HG02588 (cell line): ENCODE data around the gene GTF2H3.
A peak's percentile ranks its signal among the peaks of the same experiment; 100 is the strongest.
"Not testable (repeated sequence)": the region's sequence is repeated elsewhere in the genome, so short reads cannot be mapped to it uniquely, and the experiment has no call there.

Experiments used
- ATAC-seq: cut with Tn5 transposase; IDR thresholded peaks from one replicate; pipeline ENCODE4 v1.9.1; 2021; ENCODE audit warnings: mild to moderate bottlenecking, moderate library complexity; ENCODE audit not compliant: unreplicated experiment

The GTF2H3 gene

DNA sequence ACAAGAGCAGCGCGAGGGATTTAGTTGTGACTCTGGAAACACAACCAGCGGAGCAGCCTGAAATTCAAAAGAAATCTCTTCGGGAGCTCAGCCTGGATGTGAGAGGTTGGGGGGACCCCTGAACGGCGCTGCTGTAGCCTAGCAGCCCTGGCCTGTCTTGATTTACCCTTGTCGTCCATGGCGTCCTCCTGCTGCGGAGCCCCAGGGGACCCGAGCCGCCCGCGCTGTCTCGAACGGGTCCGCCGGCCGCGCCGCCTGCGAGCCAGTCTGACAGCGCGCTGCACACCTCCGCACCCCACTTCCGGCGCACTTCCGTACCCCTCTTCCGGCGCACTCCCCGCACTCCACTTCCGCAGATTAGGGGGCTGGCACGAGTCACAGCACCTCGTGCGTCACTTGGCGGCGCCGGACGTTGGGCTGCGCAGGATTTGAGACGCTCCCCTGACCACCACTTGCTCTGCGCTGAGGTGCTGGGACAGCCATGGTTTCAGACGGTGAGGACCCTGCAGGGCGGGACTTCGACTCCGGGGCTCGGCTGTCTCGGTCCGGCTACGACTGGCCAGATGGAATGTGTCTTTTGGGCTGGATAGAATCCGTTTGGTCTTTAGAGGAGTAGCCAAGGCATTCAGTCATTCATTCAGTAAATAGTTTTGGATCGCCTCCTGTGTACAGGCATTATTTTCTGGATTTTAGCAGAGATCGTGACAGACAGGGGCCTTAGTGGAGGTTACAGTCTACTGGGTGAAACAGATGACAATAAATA is at the start of gene GTF2H3, which contains the start of gene EIF2B1:
Gene GTF2H3, plus strand, starts transcription at position 451 of the 763 bp plus-strand sequence. Its CDS starts 31 bp downstream, at position 482.
Gene EIF2B1, minus strand, starts transcription at position 308 of the 763 bp plus-strand sequence. Its CDS starts 129 bp downstream, at position 179.
- peak; percentile 90 for ATAC-seq

DNA sequence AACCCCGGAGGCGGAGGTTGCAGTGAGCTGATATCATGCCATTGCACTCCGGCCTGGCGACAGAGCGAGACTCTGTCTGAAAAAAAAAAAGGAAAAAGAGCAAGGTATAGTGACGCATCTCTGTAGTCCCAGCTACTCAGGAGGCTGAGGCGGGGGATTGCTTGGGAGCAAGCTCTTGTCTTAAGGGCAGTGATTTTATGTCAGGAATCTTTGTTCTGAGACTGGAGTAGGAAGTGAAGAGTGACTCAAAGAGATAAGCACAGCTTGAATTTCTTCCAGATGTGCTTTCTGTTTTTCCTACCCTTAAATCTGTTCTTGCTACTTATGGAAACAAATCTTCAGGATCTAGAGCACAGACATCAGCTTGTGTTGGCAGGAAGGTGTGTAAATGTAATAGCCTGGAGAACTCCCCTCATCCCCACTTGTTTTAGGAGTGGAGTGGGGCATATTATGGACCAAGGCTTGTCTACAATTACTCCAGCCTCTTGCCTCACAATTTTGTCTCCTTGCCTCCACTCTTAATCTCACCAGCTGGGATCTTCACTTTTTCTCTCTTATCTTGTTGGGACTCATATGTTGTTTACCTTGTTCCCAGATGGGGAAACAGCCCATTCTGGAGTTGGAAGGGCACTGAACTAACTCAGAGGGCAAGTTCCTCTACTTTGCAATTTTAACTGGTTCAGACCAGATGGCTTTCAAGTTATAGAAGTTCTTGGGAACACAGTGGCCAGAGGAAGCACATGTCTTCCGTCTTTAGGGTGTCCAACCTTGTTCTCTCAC is 41.7 kb upstream of the GTF2H3 start:
- ATAC-seq: no peak

DNA sequence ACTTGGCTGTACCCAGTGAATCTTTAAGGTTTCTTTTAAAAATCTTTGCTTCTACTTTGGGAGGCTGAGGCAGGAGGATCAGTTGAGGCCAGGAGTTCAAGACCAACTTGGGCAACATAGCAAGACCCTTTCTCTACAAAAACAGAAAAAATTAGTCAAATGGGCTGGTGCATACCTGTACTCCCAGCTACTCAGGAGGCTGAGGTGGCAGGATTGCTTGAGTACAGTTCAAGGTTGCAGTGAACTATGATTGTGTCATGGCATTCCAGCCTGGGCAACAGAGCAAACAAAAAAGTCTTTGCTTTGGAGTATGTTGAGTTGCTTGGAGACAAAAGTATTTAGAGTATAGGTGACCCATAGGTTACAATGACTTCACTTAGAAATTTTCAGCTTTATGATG is 37.9 kb upstream of the GTF2H3 start:
- no peak for ATAC-seq

DNA sequence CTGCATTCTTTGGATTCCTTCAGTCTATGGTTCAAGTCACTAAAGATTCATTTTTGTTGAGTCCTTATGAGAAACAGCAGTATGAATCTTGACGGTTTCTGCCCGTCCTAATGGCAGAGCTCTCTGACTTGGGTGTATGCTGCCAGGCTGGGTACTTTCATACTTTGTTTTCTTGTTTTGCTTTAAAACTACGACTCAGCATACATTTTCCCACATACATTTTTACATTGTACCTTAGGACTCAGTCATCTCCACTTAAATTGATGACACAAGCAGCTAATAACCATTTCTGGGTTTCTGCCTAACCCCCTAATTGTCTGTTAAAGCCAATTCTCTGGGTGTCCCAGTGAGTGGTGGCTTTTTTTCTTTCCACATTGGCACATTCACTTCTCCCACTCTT is 36.5 kb upstream of the GTF2H3 start:
- ATAC-seq: no peak

DNA sequence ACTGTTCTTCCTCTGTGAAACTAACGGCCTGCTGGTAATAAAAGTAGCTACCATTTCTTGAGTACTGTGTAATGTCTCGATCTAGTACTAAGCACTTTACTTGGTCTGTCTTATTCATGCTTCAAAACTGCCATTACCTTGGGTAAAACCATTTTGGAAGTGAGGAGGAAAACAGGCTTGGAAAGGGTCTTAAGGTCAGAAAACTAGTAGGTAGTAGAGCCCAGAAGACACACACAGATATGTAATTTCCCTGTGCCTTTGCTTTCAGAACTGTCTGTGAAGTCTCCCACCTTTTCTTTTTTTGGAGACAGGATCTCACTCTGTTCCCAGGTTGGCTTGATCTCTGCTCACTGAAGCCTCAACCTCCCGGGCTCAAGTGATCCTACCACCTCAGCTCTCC is 35.1 kb upstream of the GTF2H3 start:
- ATAC-seq: no peak

DNA sequence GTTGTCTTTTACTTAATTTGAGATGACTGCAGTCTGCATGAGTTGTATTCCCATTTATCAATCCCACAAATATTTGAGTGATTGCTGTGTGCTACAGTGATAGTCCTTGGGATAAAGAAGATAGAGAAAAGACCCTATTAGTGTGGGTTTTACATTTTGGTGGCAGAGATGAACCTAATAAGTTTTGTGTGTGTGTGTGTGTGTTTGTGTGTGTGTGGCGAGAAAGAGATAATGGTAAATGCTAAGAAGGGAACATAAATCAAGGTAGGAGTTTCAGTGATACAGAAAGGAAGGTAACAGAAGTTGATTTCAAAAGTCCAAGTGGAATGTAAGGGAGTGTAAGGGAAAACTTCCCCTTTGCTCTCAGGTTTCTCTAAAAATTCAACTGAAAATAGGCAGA is 34.3 kb upstream of the GTF2H3 start:
- no peak for ATAC-seq

DNA sequence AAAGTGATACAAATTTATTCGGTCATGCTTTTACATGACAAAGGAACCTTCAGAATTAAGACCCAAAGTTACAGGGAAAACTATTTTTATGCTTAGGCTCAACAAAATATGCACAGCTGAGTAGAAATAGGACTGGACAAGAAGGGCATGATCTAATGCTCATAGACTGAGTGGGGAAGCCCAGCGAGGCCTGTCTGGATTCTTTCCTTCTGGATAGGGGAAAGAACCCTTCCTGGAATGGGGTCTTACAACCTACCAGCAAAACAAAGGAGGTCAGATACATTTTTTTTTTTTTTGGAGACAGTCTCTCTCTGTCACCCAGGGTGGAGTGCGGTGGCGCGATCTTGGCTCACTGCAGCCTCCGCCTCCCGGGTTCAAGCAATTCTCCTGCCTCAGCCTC is 33.9 kb upstream of the GTF2H3 start:
- no peak for ATAC-seq

DNA sequence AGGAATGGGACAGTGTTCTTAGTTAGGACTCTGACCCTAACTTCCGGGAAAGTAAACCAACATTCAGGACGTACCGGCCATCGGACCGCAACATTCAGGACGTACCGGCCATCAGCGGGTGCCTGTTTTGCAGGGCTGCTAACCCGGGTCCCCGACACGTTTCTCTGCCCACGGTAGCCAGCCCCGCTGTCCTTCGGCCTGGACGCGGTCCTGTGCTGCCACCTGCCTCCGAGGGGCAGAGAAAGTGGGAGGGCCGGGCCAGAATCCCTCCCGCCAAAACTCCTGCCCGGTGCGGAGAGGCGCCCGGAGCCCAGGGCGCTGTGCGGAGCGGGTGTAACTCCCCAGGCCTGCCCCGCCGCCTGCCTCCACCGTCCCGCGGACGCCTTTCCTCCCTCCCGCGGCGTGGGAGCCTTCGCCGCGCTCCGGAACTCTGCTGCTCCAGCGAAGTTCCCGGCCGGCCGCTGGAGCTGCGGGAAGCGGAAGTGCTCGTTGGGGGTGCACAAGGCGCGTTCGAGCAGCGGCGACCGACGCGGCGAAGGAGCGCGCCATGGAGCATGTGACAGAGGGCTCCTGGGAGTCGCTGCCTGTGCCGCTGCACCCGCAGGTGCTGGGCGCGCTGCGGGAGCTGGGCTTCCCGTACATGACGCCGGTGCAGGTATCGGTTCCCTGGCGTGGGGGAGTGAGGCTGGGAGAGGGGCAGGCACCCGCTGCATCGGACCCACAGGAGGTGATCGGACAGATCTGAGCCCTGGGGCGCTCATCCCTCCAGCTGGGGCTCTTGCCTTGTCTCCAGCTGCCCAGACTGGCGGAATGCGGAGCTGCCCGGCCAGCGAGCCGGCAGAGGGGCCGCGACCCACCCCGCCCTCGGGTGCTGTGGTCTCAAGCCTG is 31.8 kb upstream of the GTF2H3 start, which contains the start of gene DDX55:
Gene DDX55, plus strand, starts transcription at position 498 of the 888 bp plus-strand sequence. Its CDS starts 50 bp downstream, at position 548.
- peak; percentile 88 for ATAC-seq

DNA sequence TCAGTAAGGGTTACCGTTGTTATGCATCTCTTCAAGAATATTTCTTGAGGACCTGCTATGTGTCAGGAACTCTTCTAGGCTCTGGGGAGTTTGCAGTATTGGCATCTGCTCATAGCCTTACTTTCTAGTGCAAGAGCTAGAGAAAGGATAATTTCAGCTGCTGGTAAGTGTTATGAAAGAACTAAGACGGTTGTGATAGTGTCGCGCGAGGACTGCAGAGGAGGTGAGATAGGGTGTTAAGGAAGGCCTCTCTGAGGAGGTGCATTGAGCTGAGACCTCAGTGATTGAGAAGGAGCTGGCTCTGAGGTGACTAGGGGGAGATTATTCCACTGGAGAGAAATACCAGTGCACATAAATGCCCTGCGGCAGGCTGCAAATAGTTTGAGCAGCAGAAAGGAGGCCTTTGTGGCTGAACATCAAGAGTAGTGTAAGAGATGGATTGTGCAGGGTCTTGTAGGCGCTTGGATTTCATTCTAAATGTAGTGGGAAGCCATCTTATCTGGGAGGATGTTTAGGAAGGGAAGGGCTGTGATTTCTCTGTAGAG is 30.9 kb upstream of the GTF2H3 start:
- ATAC-seq: no peak

DNA sequence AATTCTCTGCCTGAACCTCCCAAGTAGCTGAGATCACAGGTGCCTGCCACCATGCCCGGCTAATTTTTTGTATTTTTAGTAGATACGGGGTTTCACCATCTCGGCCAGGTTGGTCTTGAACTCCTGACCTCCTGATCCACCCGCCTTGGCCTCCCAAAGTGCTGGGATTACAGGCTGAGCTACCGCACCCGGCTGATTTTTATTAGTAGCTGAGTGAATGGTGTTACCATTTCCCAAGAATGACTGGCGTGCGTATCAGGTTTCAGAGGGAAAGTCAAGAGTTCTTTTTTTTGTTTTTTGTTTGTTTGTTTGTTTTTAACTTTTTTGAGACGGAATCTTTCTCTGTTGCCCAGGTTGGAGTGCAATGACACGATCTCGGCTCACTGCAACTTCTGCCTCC is 30.1 kb upstream of the GTF2H3 start:
- not testable (repeated sequence) for ATAC-seq

DNA sequence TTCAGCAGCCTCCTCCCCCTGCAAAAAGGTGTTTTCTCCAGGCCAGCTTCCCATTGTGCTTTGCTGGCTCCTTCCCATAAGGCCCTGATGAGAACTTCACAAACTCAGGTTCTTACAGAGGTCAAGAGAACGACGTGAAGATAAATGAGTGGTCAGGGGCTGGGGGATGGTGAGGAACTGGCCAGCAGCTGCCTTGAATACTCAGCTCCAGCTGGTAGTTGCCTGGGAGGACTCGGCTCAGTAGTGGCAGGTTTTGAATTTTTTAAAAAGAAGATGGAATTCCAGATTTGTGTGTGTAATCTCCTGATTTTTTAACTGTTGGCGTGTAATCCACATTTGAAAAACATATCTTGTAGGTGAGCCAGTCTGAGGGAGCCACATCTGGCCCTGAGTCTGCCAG is 25.9 kb upstream of the GTF2H3 start:
- ATAC-seq: no peak

DNA sequence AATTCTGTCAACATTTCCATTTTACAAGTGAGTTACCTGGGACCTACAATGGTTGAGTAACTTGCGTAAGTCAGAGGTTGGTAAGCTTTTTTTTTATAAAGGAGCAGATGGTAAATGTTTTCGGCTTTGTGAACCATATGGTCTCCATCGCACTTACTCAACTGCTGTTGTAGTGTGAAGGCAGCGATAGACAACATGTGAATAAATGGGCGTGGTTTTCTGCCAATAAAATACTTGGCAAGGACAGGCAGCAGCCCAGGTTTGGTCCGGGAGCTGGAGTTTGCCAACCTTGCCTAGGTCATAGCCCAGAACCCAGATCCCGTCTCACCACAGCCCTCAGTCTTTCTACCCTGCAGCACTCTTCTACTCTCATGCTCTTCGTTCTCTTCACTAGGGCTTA is 25.4 kb upstream of the GTF2H3 start:
- no peak for ATAC-seq

DNA sequence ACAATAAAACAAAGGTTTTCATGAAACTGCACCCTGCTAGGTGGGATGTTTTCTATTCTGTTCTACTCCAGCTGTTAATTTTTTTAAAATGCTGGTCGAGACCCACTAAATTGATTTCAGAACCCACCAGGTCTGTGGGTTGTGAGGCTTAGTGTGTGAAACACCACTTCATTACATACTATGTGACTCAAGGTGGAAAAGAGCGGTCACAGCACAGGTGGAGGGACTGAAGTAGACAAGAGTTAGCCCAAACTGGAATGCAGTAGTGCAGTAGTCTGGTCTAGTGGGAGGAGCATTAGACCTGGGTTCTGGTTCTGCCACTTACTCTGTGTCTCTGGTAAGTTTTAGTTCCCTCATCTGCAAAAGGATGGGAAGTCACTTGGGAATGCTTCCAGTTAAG is 19.5 kb upstream of the GTF2H3 start:
- no peak for ATAC-seq

DNA sequence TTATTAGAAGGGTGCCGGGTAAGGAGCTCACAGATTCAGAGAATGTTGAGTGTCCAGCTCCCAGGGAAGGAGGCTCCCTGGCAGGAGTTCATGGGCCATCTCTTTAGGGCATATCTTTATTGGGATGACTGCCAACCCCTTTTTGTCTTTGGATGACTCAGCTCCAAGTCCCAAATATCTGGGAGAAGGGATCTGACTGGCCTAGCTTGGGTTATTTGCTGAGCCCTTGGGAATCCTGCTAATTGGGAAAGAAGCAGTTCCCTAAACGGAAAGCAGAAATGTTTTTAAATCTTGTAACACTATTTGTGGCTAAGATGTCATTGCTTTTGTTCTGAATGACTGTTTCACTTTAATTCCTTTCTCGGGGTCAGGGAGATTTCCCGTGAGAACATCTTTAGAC is 19.1 kb upstream of the GTF2H3 start:
- no peak for ATAC-seq

DNA sequence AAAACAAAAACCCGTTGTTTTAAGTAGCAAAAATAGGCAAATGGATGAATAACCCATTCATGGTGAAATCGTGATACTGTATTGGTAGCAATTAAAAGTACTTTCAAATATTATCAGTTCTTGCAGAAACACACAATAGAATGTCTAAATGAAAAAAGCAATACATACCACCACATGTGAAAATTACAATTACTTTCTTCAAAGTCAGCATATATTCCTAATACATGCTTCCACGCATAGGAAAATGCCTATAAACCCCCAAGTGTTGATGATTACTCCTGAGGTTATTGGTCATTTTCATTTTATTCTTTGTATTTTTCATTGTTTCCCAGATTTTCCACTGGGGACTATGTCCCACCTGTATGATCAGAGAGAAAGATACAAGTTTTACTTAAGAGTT is 16.5 kb upstream of the GTF2H3 start:
- no peak for ATAC-seq

DNA sequence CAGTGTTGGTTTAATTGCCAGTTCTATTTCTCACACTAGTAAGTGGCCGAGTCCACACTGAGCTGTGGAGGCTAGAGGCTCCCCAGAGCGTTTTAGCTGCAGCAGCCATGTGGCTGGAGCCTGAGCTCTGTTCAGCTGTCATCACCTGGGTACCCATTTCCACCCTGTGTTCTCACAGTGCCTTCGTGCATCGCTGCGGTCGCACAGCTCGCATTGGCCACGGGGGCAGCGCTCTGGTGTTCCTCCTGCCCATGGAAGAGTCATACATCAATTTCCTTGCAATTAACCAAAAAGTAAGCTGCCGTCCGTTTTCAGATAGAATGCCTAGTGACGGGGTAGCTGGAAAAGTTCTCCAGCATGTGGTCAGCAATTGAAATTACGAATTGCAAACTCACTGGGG is 16.0 kb upstream of the GTF2H3 start:
- ATAC-seq: no peak

DNA sequence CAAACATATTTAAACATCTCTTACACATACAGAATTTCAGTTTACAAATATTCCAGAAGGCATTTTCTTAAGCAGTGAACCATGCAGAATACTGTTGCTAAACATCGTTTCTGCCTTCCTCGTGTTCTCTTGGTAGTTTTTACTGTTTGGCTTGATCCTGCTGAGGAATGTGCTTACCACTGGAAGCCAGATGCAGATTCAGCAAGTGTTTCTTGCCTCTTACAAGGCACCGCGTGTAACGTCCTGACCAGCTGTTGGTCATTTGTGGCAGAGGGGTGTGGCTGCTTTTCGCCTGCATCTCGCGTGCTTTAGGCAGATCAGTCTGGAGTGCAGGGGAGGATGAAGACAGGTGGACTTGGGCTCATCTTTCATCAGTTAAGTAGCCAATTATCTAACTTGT is 12.5 kb upstream of the GTF2H3 start:
- ATAC-seq: no peak

DNA sequence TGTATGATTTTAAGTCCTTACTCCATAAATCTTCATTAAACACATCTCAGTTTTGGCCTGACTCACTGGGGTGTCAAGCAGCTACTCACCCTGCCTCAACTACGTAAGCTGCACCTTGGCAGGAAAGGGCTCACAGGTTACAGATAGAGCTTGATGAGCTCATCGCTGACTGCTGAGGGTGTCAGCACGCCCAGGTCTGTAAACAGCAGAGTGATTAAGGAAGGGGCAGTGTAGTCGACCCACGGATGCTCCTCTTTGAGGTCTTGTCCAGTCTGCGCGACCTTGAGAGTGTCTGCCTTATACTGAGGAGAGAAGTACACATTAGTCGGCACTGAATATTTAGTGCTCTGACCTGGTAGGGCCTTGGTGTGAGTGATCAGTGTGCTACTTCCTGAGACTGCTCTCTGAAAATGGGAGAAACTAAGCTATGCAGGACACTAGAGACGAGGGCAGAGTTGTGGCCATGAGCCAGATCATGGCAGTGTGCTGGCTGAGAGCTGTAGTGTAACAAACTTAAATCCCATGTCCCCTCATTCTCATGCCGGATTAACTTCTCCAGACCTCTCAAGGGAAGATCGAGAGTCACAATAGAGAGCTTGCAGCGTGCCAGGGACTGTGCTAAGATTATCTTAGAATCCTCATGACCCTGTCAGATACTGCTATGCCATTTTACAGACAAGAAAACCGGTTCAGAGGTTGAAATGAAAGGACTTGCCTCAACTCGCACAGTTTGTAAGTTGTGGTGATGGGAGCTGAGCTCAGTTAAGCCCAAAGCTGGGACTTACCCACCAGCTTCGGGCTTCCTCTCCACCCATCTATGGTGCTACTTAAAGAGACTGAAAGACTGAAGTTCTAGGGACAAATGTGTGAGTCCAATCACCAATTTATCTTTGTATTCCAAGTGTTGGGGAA is 11.8 kb upstream of the GTF2H3 start:
- no peak for ATAC-seq

DNA sequence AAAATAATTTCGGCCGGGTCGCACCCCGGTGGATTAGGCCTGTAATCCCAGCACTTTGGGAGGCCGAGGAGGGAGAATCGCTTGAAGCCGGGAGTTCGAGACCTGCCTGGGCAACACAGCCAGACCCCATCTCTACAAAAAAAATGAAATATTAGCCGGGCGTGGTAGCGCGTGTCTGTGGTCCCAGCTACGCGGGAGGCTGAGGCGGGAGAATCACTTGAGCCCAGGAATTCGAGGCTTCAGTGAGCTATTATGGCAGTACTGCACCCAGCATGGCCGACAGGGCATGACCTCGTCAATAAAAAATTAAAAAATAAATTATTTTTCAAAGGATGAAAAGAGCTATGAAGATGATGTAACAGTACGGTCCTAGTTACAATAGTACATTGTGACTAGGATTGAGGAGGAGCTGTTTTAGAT is 523 bp downstream of the GTF2H3 start:
- ATAC-seq: no peak

DNA sequence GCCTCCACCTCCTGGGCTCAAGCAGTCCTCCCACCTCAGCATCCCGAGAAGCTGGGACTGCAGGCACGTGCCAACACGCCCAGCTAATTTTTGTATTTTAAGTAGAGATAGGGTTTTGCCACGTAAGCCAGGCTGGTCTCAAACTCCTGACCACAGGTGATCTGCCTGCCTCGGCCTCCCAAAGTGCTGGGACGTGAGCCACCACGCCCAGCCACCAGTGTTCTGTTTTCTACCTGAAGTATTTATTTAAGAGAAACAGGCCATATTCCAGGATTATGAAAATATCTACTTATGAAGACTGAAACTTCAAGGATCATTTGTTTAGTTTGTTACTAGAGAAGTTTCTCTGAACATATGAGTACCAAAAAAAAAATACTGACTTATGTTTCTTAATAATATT is 10.3 kb downstream of the GTF2H3 start:
- ATAC-seq: no peak
